CD4-positive, alpha-beta T cell treated with Interleukin-4 for 4 hours (primary cell): ENCODE results near the gene TCFL5.
A peak's percentile ranks its signal among the peaks of the same experiment; 100 is the strongest.
"Not testable (repeated sequence)": the region's sequence is repeated elsewhere in the genome, so short reads cannot be mapped to it uniquely, and the experiment has no call there.

Source experiments
- DNase-seq: peaks from one replicate; pipeline ENCODE4 v3.0.0-alpha.2; 2020

Gene TCFL5

GRCh38 chr20:62879275-62880146, 17.9 kb upstream of the TCFL5 start:
- DNase-seq, result no peak

- no peak for DNase-seq
Measured at GRCh38 chr20:62878244-62879038, 16.8 kb upstream of the TCFL5 start.

- DNase-seq, result no peak
Measured at GRCh38 chr20:62876902-62877816, 15.5 kb upstream of the TCFL5 start.

- no peak for DNase-seq
Measured at GRCh38 chr20:62876501-62876901, 14.9 kb upstream of the TCFL5 start.

- no peak for DNase-seq
Measured at GRCh38 chr20:62875419-62876361, 14.1 kb upstream of the TCFL5 start.

- no peak for DNase-seq
Measured at GRCh38 chr20:62874964-62875344, 13.3 kb upstream of the TCFL5 start.

- DNase-seq, result peak; percentile 23
Measured at GRCh38 chr20:62873681-62874031, 12.0 kb upstream of the TCFL5 start.

- no peak for DNase-seq
Measured at GRCh38 chr20:62873280-62873679, 11.7 kb upstream of the TCFL5 start.

GRCh38 chr20:62872862-62873261, 11.2 kb upstream of the TCFL5 start:
- no peak for DNase-seq

GRCh38 chr20:62872184-62872847, 10.7 kb upstream of the TCFL5 start:
- no peak for DNase-seq

GRCh38 chr20:62864207-62864606, 2.6 kb upstream of the TCFL5 start:
- no peak for DNase-seq

GRCh38 chr20:62860924-62861691, 514 bp downstream of the TCFL5 start:
- peak; percentile 27 for DNase-seq

GRCh38 chr20:62860391-62860923, 1.2 kb downstream of the TCFL5 start:
- no peak for DNase-seq

GRCh38 chr20:62859721-62860120, 1.9 kb downstream of the TCFL5 start:
- DNase-seq, result no peak

- DNase-seq, result no peak
Measured at GRCh38 chr20:62858058-62858830, 3.4 kb downstream of the TCFL5 start.

- DNase-seq, result no peak
Measured at GRCh38 chr20:62856931-62857619, 4.5 kb downstream of the TCFL5 start.

GRCh38 chr20:62855120-62855519, 6.5 kb downstream of the TCFL5 start:
- DNase-seq, result no peak

GRCh38 chr20:62854121-62854520, 7.5 kb downstream of the TCFL5 start:
- no peak for DNase-seq

- not testable (repeated sequence) for DNase-seq
Measured at GRCh38 chr20:62853304-62853703, 8.3 kb downstream of the TCFL5 start.
